Measurements from ENCODE around the gene ZSWIM6.

DNA sequence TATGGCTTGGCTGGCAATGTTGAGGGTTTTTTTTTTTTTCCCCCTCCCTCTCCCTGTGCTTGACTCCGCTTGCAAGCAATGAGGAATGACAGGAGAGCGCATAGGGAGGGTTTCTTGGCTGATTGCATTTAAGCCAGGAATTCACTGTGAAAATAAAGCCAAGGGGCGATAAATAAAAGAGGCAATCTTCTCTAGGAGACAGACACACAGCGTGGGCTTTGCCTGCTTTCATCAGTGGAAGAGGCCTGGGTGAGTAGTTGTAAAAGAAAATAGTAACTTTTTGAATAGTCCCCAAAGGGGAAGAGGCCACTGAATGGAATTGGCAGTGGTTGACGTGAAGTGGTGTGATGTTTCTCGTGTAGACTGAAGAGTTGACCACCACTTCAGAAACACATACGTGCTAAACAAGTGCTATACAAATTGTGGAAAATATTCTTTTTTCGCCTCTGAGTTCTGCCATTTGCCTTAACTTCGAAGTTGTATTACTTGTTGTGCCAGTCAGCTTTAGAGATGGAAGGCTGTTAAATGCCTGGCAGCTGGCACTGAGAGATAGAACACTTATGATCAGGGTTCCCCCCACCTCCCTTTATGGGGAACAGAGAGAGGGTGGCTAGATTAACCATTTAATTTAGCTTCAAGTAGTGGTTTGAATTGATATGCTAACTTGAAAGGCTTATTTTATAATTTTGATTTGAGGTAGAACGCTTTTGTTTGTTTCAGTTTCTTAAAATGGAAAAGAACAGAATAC, 3.0 kb downstream of the ZSWIM6 start:
- TF ChIP-seq EZH2phosphoT487 (IDR thresholded peaks at IDR 0.05; ENCODE audit: borderline replicate concordance, low read depth, low read length), result no peak
- TF ChIP-seq, protein P1, sequence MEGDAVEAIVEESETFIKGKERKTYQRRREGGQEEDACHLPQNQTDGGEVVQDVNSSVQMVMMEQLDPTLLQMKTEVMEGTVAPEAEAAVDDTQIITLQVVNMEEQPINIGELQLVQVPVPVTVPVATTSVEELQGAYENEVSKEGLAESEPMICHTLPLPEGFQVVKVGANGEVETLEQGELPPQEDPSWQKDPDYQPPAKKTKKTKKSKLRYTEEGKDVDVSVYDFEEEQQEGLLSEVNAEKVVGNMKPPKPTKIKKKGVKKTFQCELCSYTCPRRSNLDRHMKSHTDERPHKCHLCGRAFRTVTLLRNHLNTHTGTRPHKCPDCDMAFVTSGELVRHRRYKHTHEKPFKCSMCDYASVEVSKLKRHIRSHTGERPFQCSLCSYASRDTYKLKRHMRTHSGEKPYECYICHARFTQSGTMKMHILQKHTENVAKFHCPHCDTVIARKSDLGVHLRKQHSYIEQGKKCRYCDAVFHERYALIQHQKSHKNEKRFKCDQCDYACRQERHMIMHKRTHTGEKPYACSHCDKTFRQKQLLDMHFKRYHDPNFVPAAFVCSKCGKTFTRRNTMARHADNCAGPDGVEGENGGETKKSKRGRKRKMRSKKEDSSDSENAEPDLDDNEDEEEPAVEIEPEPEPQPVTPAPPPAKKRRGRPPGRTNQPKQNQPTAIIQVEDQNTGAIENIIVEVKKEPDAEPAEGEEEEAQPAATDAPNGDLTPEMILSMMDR (conservative IDR thresholded peaks at IDR 0.05; ENCODE audit: low read length), result no peak
